Aorta (tissue), 5 donors: ENCODE data around the gene DHRS2. TPM values are rescaled to one million over a fixed set of nuclear protein-coding genes. Genes with fewer than 3 reads are reported as not detected.
A peak's percentile ranks its signal among the peaks of the same experiment; 100 is the strongest.

Source experiments
- ATAC-seq: fragments of 200-7000 bp; cut with Tn5 transposase; one replicate; pipeline ENCODE4 v1.9.1; 2022; ENCODE audit warnings: moderate library complexity; ENCODE audit not compliant: low FRiP score
- DNase-seq, 2 donors: peaks; one replicate each; pipeline ENCODE4 v3.0.0-alpha.2; 2020
- H3K27ac ChIP-seq, 2 donors: one replicate each; pipeline ENCODE4 v1.5.1; 2013; ENCODE audit warnings: low read length in 2 of 2, mild to moderate bottlenecking in 2 of 2, moderate library complexity in 2 of 2, control low read depth in 1 of 2, inconsistent platforms in 1 of 2, low read depth in 1 of 2
- H3K27me3 ChIP-seq, 2 donors: one replicate each; pipeline ENCODE4 v1.6.1; 2013; ENCODE audit warnings: control low read depth in 1 of 2, low read length in 1 of 2, mild to moderate bottlenecking in 1 of 2, moderate library complexity in 1 of 2; ENCODE audit not compliant: insufficient read depth in 2 of 2, control insufficient read depth in 1 of 2
- H3K36me3 ChIP-seq, 2 donors: one replicate each; pipeline ENCODE4 v1.6.1; 2013; ENCODE audit warnings: control low read depth in 1 of 2, low read length in 1 of 2, mild to moderate bottlenecking in 1 of 2; ENCODE audit not compliant: insufficient read depth in 2 of 2, control insufficient read depth in 1 of 2
- H3K4me1 ChIP-seq, 2 donors: one replicate each; pipeline ENCODE4 v1.6.1; 2013; ENCODE audit warnings: low read length in 2 of 2, control low read depth in 1 of 2, mild to moderate bottlenecking in 1 of 2, moderate library complexity in 1 of 2; ENCODE audit not compliant: insufficient read depth in 2 of 2, control insufficient read depth in 1 of 2
- H3K4me3 ChIP-seq, 2 donors: one replicate each; pipeline ENCODE4 v1.5.1; 2013; ENCODE audit warnings: low read length in 2 of 2, control low read depth in 1 of 2, mild to moderate bottlenecking in 1 of 2
- H3K9me3 ChIP-seq: one replicate; pipeline ENCODE4 v1.6.1; 2013; ENCODE audit warnings: mild to moderate bottlenecking, low read length; ENCODE audit not compliant: control insufficient read depth
- WGBS, 2 donors: extraction: QIAGEN DNeasy Blood & Tissue Kit; methylation state at CpG; one replicate each; pipeline ENCODE4 v1.1.7; 2013; 5-methylcytosine and 5-hydroxymethylcytosine counted together
- intact Hi-C, 2 donors: fragments of 100-400 bp; cut with DNase I; formaldehyde crosslinking; loops; one replicate each; pipeline versions ENCODE4 v1.14.2 to v1.15.0; 2022
- polyA plus RNA-seq, 2 donors: library from polyadenylated mRNA; stranded (reverse); fragments of 200-250 nt; gene quantifications; one replicate each; pipeline ENCODE4 v1.2.3, GENCODE V29; 2013
- total RNA-seq, 2 donors: library from RNA; stranded (reverse); fragmentation: NEBNext Ultra II Directional; extraction: Animal tissue kit (Norgen Biotek cat#: 25700); gene quantifications; one replicate each; pipeline ENCODE4 v1.2.1, GENCODE V29; 2021
- donor health status: healthy with polysubstance abuse.
- donor health status: Bipolar disorder and iron deficiency.
- donor health status: DM: no; HTN: no; CAD: no.
- donor health status: DM: no; HTN: no; CAD: no.
- donor health status: DM: yes; HTN: yes; CAD: no.

The DHRS2 gene
- total and polyA plus RNA-seq, 4 donors: 0.18 TPM; not detected in 3

DNA sequence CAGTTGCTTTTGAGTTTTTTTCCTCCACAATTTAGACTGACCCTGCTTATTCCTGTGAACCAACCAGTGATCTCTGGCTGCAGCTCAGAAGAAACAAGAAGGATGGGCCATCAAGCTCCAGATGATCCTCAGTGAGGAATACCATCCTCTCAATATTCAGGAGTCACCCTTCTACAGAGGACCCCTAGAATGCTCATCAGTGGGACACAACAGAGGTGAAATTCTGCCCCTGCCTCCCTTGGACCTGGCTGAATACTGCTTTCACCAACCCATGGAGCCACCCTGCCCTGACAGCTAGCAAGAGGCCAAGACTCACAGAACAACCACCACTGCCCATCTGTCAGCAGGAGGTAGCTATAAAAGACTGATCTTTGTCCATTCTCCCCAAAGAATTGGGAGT is 9.2 kb upstream of the DHRS2 start:
- Histone ChIP-seq H3K9me3 (no peaks in the 10 kb centered on the region), H3K27me3 (no peaks in the 10 kb centered on the region), H3K36me3 (no peaks in the 10 kb centered on the region), H3K4me3 (no peak overlapping the region), H3K4me1 (no peaks in the 10 kb centered on the region), H3K27ac (no peak overlapping the region)
- DNase-seq (no peak), ATAC-seq (no peak)
- intact Hi-C loops: no loop called here

GRCh38 chr14:23627961-23628360 is 8.2 kb upstream of the DHRS2 start:
- ATAC-seq: no peak
- Histone ChIP-seq H3K27ac (no peak overlapping the region), H3K27me3 (no peaks in the 10 kb centered on the region), H3K4me3 (no peak overlapping the region), H3K4me1 (no peaks in the 10 kb centered on the region), H3K36me3 (no peaks in the 10 kb centered on the region), H3K9me3 (no peaks in the 10 kb centered on the region)
- 70 to 78% methylated on average over 6 of the region's 6 CpGs for WGBS, 2 donors
- DNase-seq: no peak
- intact Hi-C loops: no loop called here

GRCh38 chr14:23629204-23629603 is 7.0 kb upstream of the DHRS2 start:
- Histone ChIP-seq H3K4me3 (no peak overlapping the region), H3K27me3 (no peaks in the 10 kb centered on the region), H3K27ac (no peak overlapping the region), H3K4me1 (no peaks in the 10 kb centered on the region), H3K9me3 (no peaks in the 10 kb centered on the region), H3K36me3 (no peaks in the 10 kb centered on the region)
- WGBS, 2 donors: 44 to 47% methylated on average over 2 of the region's 2 CpGs
- DNase-seq: no peak
- intact Hi-C loops: no loop called here
- no peak for ATAC-seq

GRCh38 chr14:23629832-23630396 is 6.2 kb upstream of the DHRS2 start:
- H3K9me3 ChIP-seq: no peaks in the 10 kb centered on the region
- DNase-seq: no peak
- intact Hi-C loops: loop anchor here (5.0 to 10.0 kb wide), 2 partner anchors 285 to 297 kb away; no protein-coding TSS in a partner anchor
- H3K27ac ChIP-seq: no peak overlapping the region
- H3K36me3 ChIP-seq: no peaks in the 10 kb centered on the region
- no peak overlapping the region for H3K4me3 ChIP-seq
- no peaks in the 10 kb centered on the region for H3K4me1 ChIP-seq
- ATAC-seq: no peak
- H3K27me3 ChIP-seq: no peaks in the 10 kb centered on the region

DNA sequence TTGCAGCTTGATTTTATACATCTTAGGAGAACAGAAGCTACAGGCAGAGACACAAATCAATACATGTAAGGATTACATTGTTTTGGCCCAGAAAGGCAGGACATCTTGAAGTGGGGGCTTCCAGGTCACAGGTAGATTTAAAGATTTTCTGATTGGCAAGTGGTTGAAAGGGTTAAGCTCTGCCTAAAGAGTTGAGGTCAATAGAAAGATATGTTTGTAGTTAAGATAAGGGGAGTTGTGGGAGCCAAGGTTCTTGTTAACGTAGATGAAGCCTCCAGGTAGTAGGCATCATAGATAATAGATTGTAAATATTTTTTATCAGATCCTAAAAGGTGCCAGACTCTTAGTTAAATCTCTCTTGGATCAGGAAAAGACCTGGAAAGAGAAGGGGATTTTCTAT is 5.5 kb upstream of the DHRS2 start:
- ATAC-seq (no peak), DNase-seq (no peak)
- Histone ChIP-seq H3K36me3 (no peaks in the 10 kb centered on the region), H3K9me3 (no peaks in the 10 kb centered on the region), H3K27ac (no peak overlapping the region), H3K4me3 (no peak overlapping the region), H3K27me3 (no peaks in the 10 kb centered on the region), H3K4me1 (no peaks in the 10 kb centered on the region)
- WGBS, 2 donors: 25 to 39% methylated on average over 1 of the region's 1 CpG
- intact Hi-C loops: loop anchor here (5.0 to 10.0 kb wide), 2 partner anchors 284 to 297 kb away; no protein-coding TSS in a partner anchor

- ATAC-seq: no peak
- Histone ChIP-seq H3K9me3 (no peaks in the 10 kb centered on the region), H3K4me1 (no peaks in the 10 kb centered on the region), H3K27ac (no peak overlapping the region), H3K4me3 (no peak overlapping the region), H3K27me3 (no peaks in the 10 kb centered on the region), H3K36me3 (no peaks in the 10 kb centered on the region)
- intact Hi-C loops: loop anchor here (5.0 to 10.0 kb wide), 2 partner anchors 284 to 296 kb away; no protein-coding TSS in a partner anchor
- no peak for DNase-seq
Observed at GRCh38 chr14:23631234-23631633, 4.9 kb upstream of the DHRS2 start.

DNA sequence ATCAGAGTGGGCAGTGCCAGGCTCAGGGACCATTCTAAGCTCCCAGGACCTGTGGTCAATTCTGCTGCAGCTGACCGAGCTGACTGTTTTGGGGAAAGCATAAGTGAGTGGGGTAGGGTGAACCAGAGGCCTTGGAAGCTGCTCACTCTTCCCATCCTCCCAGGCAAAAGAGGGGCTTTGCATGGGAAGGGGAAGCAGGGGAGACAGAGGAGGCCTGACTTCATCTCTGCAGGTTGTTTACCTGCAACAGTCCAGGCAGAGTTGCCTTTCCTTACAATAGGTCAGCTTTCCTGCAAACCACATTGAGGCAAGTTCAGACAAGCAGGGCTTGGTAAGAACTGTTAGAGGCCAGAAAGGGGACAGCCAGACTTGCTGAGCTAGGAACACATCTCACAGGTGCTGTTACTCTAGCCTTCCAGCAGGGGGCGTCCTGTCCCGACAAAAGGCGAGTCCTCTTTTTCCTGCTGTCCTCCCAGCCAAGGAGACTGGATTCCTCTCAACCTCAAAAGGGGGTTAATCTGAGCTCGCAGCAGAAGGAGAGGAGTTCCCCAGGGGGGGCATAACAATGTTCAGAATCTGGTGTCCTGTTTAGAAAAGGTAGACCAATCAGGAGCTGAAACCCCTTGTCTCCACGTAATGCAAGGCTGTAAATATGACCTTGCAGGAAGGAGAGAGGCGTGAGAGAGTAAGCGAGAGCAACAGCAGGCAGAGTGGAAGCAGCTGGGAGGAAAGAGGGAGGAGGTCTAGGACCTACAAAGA is 4.3 kb upstream of the DHRS2 start:
- intact Hi-C loops: loop anchor here (5.0 to 10.0 kb wide), 2 partner anchors 283 to 295 kb away; no protein-coding TSS in a partner anchor
- peak; percentile 71 to 91 for DNase-seq
- 12% methylated on average over 8 of the region's 8 CpGs for WGBS, 2 donors

DNA sequence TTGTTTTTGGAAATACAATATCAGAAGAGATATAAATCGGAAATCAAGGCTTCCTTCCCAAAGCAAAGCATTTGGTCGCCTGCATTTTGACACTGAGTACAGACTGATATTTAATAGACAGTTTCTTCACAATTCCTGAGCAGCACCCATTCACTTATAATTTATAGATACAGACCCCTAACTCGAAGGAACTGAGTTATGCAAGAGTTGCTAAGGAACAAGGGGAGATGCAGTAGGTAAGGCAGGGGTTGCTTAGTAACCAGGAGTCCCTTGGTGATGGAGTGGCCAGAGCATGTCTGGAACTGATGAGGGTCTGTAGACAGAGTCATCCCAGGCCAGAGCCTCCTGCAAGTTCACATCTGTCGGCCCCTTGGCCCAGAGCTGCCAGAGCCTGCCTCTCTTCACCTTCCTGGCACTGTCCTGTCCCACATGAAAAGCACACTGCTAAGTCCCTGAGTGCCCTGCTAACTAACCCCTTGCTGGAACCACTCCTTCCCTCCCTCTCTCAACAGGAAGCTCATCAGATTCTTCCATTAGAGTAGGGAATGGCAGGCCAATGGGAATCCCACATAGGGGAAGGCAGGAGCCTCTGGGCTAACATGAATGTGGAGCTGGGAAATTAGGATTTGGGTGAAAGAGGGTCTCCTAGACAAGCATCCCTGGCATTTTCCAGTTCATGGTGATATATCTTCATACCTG is 3.6 kb upstream of the DHRS2 start:
- H3K4me1 ChIP-seq: no peaks in the 10 kb centered on the region
- DNase-seq (no peak), ATAC-seq (peak; percentile 38)
- intact Hi-C loops: loop anchor here (5.0 to 10.0 kb wide), 2 partner anchors 282 to 295 kb away; no protein-coding TSS in a partner anchor
- 35 to 41% methylated on average over 4 of the region's 4 CpGs for WGBS, 2 donors
- no peaks in the 10 kb centered on the region for H3K36me3 ChIP-seq
- no peaks in the 10 kb centered on the region for H3K9me3 ChIP-seq
- no peaks in the 10 kb centered on the region for H3K27me3 ChIP-seq
- no peak overlapping the region for H3K4me3 ChIP-seq
- no peak overlapping the region for H3K27ac ChIP-seq

More for the DNA sequence above, 4.3 kb upstream of the DHRS2 start:
- peak; percentile 86 for ATAC-seq
- Histone ChIP-seq H3K27ac (no peak overlapping the region), H3K36me3 (no peaks in the 10 kb centered on the region), H3K9me3 (no peaks in the 10 kb centered on the region), H3K27me3 (no peaks in the 10 kb centered on the region), H3K4me1 (no peaks in the 10 kb centered on the region), H3K4me3 (no peak overlapping the region)
